SK-MEL-5 (cell line): ENCODE results near the gene EPS8L1. TPM values are rescaled to one million over a fixed set of nuclear protein-coding genes. Genes with fewer than 3 reads are reported as not detected.

Experiments used
- DNase-seq: peaks from one replicate; pipeline ENCODE4 v3.0.0-alpha.2; 2016; ENCODE audit warnings: low read depth, low spot score
- in situ Hi-C: cut with HindIII; loops from 2 replicates; pipeline ENCODE4 v1.10.0; 2016; ENCODE audit warnings: low sequenced_read_pairs, high pct_unique_total_duplicates, low pct_unique_long_range_greater_than_20kb
- total RNA-seq: library from RNA; depleted of rRNA; stranded (reverse); fragments of >200 nt; shearing (Covaris generic); gene quantifications from 2 replicates; pipeline ENCODE4 v1.2.3, GENCODE V29; 2014

EPS8L1 gene
- total RNA-seq, 1 experiment from 2014 or later, result 8.7 TPM

- in situ Hi-C loops, result no loop called here
- DNase-seq, result peak; percentile 21
Observed at GRCh38 chr19:55086730-55087541, 11.3 kb downstream of the EPS8L1 start.

DNA sequence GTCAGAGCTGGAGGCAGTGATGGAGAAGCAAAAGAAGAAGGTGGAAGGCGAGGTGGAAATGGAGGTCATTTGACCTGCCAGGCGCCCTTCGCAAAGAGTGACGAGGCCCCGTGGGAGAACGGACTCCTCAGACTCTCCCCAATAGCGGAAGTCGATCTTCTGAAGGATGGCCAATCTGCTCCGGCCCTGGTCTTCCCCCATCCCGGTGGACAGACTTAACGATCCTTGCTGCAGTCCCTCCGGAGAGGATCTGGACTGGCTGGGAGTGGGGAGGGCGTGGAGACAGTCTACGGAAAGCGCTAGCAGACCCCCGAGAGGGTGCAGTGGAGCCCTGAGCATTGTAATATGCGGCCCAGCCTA, 11.9 kb downstream of the EPS8L1 start:
- no peak for DNase-seq
- in situ Hi-C loops, result no loop called here

DNA sequence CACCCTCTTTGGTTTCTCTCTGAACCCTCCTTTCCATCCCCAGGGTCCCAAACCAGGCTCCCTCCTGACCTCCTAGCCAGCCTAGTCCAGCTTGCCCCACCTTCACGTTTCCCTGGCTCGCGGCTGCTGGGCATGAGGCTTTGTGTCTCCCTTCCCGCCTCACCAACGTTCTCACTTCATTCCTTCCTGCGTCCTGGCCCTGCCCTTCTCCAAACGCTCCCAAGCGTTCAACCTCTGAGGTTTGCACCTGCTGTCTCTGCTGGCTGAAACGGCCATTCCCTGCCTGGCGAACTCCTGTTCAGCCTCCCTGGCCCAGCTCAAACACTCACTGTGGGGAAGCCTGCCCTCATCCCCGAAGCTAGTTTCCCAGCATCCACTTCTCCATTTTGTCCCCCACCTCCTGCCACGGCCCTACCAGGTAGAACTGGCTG, 12.4 kb downstream of the EPS8L1 start:
- DNase-seq, result no peak
- in situ Hi-C loops, result no loop called here

GRCh38 chr19:55088543-55089341, 13.1 kb downstream of the EPS8L1 start:
- peak; percentile 84 for DNase-seq
- in situ Hi-C loops, result no loop called here

GRCh38 chr19:55089342-55089944, 13.8 kb downstream of the EPS8L1 start:
- in situ Hi-C loops, result no loop called here
- DNase-seq, result no peak

- no peak for DNase-seq
- in situ Hi-C loops, result no loop called here
Observed at GRCh38 chr19:55090564-55090963, 14.9 kb downstream of the EPS8L1 start.

DNA sequence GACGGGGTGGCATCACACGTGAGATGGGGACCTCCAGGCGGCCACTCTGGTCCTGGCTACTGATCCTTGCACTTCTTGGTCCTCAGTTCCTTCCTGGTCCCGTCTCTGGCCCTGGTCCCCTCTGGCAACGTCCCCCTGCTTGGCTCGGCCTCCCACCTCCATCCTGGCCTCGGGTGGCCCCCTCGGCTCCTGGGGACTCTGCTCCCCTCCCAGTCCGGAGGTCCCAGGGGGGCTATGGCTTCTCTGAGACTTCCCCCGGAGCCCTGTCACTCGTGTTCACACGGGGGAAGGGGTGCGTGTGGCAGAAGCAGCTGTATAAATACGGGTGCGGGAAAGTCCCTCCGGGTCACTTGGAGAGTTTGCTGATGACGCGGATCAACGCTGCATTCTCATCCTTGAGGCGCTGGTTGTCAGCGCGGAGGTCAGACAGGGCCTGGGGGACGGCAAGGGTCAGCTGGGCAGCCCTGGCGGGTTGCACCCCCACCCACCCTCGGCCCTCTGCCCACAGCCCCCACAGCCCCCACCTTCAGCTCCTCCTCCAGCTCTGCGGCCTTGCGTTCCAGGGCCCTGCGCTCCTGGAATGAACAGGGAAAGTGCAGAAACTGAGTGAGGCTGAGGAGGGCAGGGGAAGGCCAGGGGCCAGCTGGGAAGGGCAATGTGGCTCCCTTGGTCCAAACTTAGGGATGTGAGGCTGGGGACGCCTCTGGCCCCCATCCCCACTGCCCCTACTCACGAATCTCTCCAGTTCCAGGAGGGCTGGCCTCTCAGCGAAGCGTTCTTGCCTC, 15.6 kb downstream of the EPS8L1 start:
- in situ Hi-C loops, result no loop called here
- no peak for DNase-seq

- in situ Hi-C loops, result no loop called here
- DNase-seq, result no peak
Observed at GRCh38 chr19:55091955-55092354, 16.3 kb downstream of the EPS8L1 start.

DNA sequence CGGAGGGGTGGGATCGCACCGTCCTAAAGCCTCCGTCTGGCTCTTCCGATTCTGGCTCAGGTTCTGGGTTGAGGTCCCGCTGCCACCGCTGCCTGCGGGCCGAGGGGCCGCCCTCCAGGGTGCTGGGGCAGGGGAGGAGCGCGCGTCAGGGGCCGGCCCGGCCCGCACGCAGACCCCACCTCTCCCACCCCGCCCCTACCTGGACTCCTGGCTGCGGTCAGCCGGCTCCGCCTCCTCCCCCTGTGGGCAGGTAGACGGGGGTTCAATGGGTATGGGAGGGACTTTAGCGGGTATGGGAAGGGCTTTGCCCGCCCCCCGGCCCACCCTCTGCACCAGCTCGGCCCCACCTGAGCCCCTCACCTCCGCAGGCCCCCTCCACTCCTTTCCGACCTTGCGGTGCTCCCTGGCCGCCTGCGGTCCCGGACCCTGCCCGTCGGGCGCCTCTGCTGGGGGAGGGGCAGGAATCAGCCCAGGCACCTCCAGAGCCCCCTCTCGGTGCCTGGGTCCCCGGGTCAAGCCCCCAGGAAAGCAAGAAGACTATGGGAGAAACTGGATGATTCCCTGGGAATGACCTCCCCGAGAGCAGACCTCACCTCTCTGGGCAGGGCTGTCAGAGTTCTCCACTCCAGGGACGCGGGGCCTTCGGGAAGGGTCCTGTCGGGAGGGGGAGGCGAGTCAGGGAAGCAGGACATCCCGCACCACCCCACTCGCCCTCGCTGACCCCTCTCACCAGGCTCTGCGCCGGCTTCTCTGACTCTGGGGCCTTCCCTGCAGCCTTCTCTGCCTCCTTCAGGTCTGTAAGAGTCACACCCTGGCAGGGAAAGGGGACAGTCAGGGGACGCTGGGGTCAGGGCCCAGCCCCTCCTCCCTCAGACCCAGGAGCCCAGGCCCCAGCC, 17.0 kb downstream of the EPS8L1 start:
- in situ Hi-C loops, result no loop called here
- DNase-seq, result no peak

- no peak for DNase-seq
- in situ Hi-C loops, result no loop called here
Observed at GRCh38 chr19:55094456-55095259, 19.0 kb downstream of the EPS8L1 start.

DNA sequence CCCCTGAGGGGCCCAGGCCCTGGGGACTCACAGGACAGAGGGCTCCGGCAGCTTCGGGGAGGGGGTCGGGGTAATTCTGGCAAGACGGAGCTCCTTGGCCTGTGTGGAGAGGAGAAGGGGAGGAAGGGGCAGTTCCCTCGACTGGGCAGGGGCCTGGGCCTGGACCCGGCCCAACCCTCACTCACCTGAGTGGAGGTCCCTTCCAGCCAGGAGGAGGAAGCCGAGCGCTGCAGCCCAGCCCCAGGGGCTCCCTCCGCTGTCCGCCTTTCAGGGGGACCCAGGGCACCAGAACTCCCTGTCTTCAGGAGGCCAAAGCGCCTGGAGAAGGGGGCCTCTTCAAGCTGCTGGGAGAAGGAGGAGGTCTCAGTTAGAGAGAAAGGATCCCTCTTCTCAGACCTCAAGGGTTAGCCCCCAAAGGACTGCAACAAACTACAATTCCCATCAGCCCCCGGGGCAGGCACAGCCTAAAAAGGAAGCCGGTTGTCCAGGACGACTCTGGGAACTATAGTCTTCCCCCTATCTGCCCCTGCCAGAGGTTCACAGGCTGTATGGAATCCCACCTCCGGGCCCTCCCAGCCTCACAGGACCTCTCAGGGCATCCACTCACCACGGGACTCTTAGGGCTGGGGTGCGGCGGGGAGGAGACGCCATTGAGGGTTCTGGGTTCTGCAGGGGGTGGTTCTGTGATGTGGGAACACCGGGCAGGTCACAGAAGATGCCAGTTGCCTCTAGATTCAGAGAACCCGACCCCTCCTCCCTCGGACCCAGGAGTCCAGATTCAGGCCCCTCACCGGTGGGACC, 19.8 kb downstream of the EPS8L1 start:
- in situ Hi-C loops, result no loop called here
- DNase-seq, result peak; percentile 45

GRCh38 chr19:55096061-55096701, 20.5 kb downstream of the EPS8L1 start:
- in situ Hi-C loops, result no loop called here
- no peak for DNase-seq

DNA sequence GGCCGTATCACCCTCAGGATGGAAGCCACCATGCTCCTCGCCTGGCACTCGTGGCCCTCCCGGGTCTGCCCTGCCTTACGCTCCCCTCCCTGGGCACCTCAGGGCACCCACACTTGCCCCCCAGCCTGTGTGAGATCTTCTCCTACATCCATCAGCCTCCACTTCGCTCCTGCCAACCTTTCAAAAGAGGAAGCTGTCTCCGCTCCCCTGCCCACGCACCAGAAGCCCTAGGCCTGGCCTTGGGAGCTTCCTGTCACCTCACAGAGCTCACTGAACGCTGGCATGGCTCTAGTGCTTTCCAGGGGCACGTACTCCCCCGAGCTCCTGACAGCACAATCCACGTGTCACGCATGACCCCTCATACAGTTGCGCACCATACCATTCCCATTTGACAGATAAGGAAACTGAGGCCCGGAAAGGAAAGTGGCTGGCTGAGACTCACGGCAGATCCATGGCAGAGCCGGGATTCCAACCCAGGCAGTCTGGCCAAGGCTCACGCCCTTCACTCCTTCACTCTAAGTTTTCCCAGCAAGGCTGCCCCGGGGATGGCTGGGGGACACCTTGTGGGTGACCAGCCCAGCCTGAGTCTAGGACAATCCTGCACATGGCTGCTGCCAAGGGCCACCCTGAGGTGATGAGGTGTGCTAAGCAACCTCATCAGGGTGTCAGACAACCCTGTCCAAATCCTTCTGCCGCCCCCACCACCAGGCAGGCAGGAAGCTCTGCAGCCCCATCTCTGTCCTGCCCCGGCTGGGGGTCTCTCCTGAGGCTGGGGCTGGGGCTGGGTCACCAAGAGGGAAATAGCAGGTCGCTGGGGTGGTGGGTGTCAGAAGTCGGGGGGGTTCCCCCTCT, 22.4 kb downstream of the EPS8L1 start:
- in situ Hi-C loops, result no loop called here

More for the DNA sequence above, 22.4 kb downstream of the EPS8L1 start:
- DNase-seq, result no peak
